ENCODE measurements around the gene MSH3.
"Not testable (repeated sequence)": the region's sequence is repeated elsewhere in the genome, so short reads cannot be mapped to it uniquely, and the experiment has no call there.

The MSH3 gene

GRCh38 chr5:80659106-80659505, 4.7 kb downstream of the MSH3 start:
- no peak for DNase-seq

GRCh38 chr5:80660661-80661060, 6.2 kb downstream of the MSH3 start:
- not testable (repeated sequence) for DNase-seq

GRCh38 chr5:80662108-80662507, 7.7 kb downstream of the MSH3 start:
- no peak for DNase-seq

- DNase-seq = no peak
These were observed 10.6 kb downstream of the MSH3 start for GRCh38 chr5:80665057-80665456.

GRCh38 chr5:80667384-80667783, 12.9 kb downstream of the MSH3 start:
- no peak for DNase-seq

GRCh38 chr5:80668016-80668969, 13.8 kb downstream of the MSH3 start:
- no peak for DNase-seq

- DNase-seq = peak; percentile 60
These were observed 17.8 kb downstream of the MSH3 start for GRCh38 chr5:80672140-80672736.

- DNase-seq = no peak
These were observed 22.3 kb downstream of the MSH3 start for GRCh38 chr5:80676706-80677105.

GRCh38 chr5:80686757-80687156, 32.3 kb downstream of the MSH3 start:
- peak; percentile 1 for DNase-seq

GRCh38 chr5:80688648-80689420, 34.4 kb downstream of the MSH3 start:
- DNase-seq = no peak

GRCh38 chr5:80689627-80690026, 35.2 kb downstream of the MSH3 start:
- DNase-seq = no peak

- no peak for DNase-seq
These were observed 41.2 kb downstream of the MSH3 start for GRCh38 chr5:80695666-80696065.

- DNase-seq = no peak
These were observed 42.0 kb downstream of the MSH3 start for GRCh38 chr5:80696450-80696849.

- DNase-seq = no peak
These were observed 42.6 kb downstream of the MSH3 start for GRCh38 chr5:80697100-80697499.

GRCh38 chr5:80698369-80698768, 43.9 kb downstream of the MSH3 start:
- DNase-seq = no peak

GRCh38 chr5:80701597-80701996, 47.1 kb downstream of the MSH3 start:
- no peak for DNase-seq

- no peak for DNase-seq
These were observed 48.8 kb downstream of the MSH3 start for GRCh38 chr5:80703291-80703690.

GRCh38 chr5:80703747-80704146, 49.3 kb downstream of the MSH3 start:
- no peak for DNase-seq

- no peak for DNase-seq
These were observed 49.8 kb downstream of the MSH3 start for GRCh38 chr5:80704221-80704620.

GRCh38 chr5:80705216-80705769, 50.8 kb downstream of the MSH3 start:
- DNase-seq = no peak

GRCh38 chr5:80705801-80706200, 51.3 kb downstream of the MSH3 start:
- DNase-seq = no peak

GRCh38 chr5:80706835-80707447, 52.5 kb downstream of the MSH3 start:
- DNase-seq = no peak

- no peak for DNase-seq
These were observed 53.2 kb downstream of the MSH3 start for GRCh38 chr5:80707645-80708044.

Measured in COR-L47 (cell line).